ENCODE data around the gene FFAR3. TPM values are rescaled to one million over a fixed set of nuclear protein-coding genes. Genes with fewer than 3 reads are reported as not detected.

FFAR3 gene
- total RNA-seq, 1 donor from 2014 or later, result not detected

- no peak for TF ChIP-seq CTCF (IDR thresholded peaks at IDR 0.05; ENCODE audit: unreplicated experiment)
- Mint-ChIP-seq H3K4me3 (ENCODE audit: unreplicated experiment) (no peak overlapping the region), H3K4me1 (ENCODE audit: unreplicated experiment) (no peaks in the 10 kb centered on the region), H3K27ac (ENCODE audit: unreplicated experiment) (no peak overlapping the region), H3K36me3 (ENCODE audit: low read depth, unreplicated experiment) (no peaks in the 10 kb centered on the region), H3K9me3 (ENCODE audit: unreplicated experiment) (no peaks in the 10 kb centered on the region), H3K27me3 (ENCODE audit: unreplicated experiment) (peaks cover 6% of the 10 kb centered on the region)
- no peak for DNase-seq (ENCODE audit: low spot score)
Measured at GRCh38 chr19:35310811-35311465, 47.3 kb upstream of the FFAR3 start.

GRCh38 chr19:35311901-35312665, 46.2 kb upstream of the FFAR3 start:
- no peak for TF ChIP-seq CTCF (IDR thresholded peaks at IDR 0.05; ENCODE audit: unreplicated experiment)
- no peaks in the 10 kb centered on the region for H3K4me1 Mint-ChIP-seq (ENCODE audit: unreplicated experiment)
- no peaks in the 10 kb centered on the region for H3K9me3 Mint-ChIP-seq (ENCODE audit: unreplicated experiment)
- no peak overlapping the region for H3K27ac Mint-ChIP-seq (ENCODE audit: unreplicated experiment)
- no peaks in the 10 kb centered on the region for H3K36me3 Mint-ChIP-seq (ENCODE audit: low read depth, unreplicated experiment)
- DNase-seq (ENCODE audit: low spot score), result no peak
- H3K4me3 Mint-ChIP-seq (ENCODE audit: unreplicated experiment), result no peak overlapping the region
- H3K27me3 Mint-ChIP-seq (ENCODE audit: unreplicated experiment), result peaks cover 7% of the 10 kb centered on the region

- peaks cover 3% of the 10 kb centered on the region for H3K4me1 Mint-ChIP-seq (ENCODE audit: unreplicated experiment)
- no peak for DNase-seq (ENCODE audit: low spot score)
- H3K27me3 Mint-ChIP-seq (ENCODE audit: unreplicated experiment), result peaks cover 7% of the 10 kb centered on the region
- no peak for TF ChIP-seq CTCF (IDR thresholded peaks at IDR 0.05; ENCODE audit: unreplicated experiment)
- H3K9me3 Mint-ChIP-seq (ENCODE audit: unreplicated experiment), result no peaks in the 10 kb centered on the region
- no peak overlapping the region for H3K4me3 Mint-ChIP-seq (ENCODE audit: unreplicated experiment)
- no peaks in the 10 kb centered on the region for H3K36me3 Mint-ChIP-seq (ENCODE audit: low read depth, unreplicated experiment)
- H3K27ac Mint-ChIP-seq (ENCODE audit: unreplicated experiment), result no peak overlapping the region
Measured at GRCh38 chr19:35313587-35313986, 44.7 kb upstream of the FFAR3 start.

GRCh38 chr19:35314031-35314430, 44.2 kb upstream of the FFAR3 start:
- no peak for TF ChIP-seq CTCF (IDR thresholded peaks at IDR 0.05; ENCODE audit: unreplicated experiment)
- no peak for DNase-seq (ENCODE audit: low spot score)
- Mint-ChIP-seq H3K4me3 (ENCODE audit: unreplicated experiment) (no peak overlapping the region), H3K27ac (ENCODE audit: unreplicated experiment) (no peak overlapping the region), H3K9me3 (ENCODE audit: unreplicated experiment) (no peaks in the 10 kb centered on the region), H3K4me1 (ENCODE audit: unreplicated experiment) (peaks cover 7% of the 10 kb centered on the region), H3K27me3 (ENCODE audit: unreplicated experiment) (peaks cover 7% of the 10 kb centered on the region), H3K36me3 (ENCODE audit: low read depth, unreplicated experiment) (no peaks in the 10 kb centered on the region)

GRCh38 chr19:35314858-35315470, 43.3 kb upstream of the FFAR3 start:
- Mint-ChIP-seq H3K27me3 (ENCODE audit: unreplicated experiment) (peaks cover 4% of the 10 kb centered on the region), H3K4me3 (ENCODE audit: unreplicated experiment) (no peak overlapping the region), H3K36me3 (ENCODE audit: low read depth, unreplicated experiment) (no peaks in the 10 kb centered on the region), H3K4me1 (ENCODE audit: unreplicated experiment) (peaks cover 7% of the 10 kb centered on the region), H3K27ac (ENCODE audit: unreplicated experiment) (no peak overlapping the region), H3K9me3 (ENCODE audit: unreplicated experiment) (no peaks in the 10 kb centered on the region)
- no peak for TF ChIP-seq CTCF (IDR thresholded peaks at IDR 0.05; ENCODE audit: unreplicated experiment)
- DNase-seq (ENCODE audit: low spot score), result no peak

All from endothelial cell (in vitro differentiated cells).